GDM1 (cell line): Measurements from ENCODE around the gene SDK2.
"Not testable (repeated sequence)": the region's sequence is repeated elsewhere in the genome, so short reads cannot be mapped to it uniquely, and the experiment has no call there.

Experiments used
- DNase-seq: peaks from one replicate; lab custom pipeline; 2025; lab: John Stamatoyannopoulos, UW

SDK2 gene

GRCh38 chr17:73478334-73478733, 165.9 kb downstream of the SDK2 start:
- no peak for DNase-seq

GRCh38 chr17:73476890-73477350, 167.3 kb downstream of the SDK2 start:
- DNase-seq, result no peak

GRCh38 chr17:73474370-73474988, 169.8 kb downstream of the SDK2 start:
- no peak for DNase-seq

GRCh38 chr17:73472715-73473114, 171.5 kb downstream of the SDK2 start:
- DNase-seq, result not testable (repeated sequence)

- DNase-seq, result no peak
These were observed 172.3 kb downstream of the SDK2 start for GRCh38 chr17:73471924-73472323.

GRCh38 chr17:73470316-73470826, 173.9 kb downstream of the SDK2 start:
- DNase-seq, result no peak

GRCh38 chr17:73469311-73469710, 174.9 kb downstream of the SDK2 start:
- DNase-seq, result no peak

- no peak for DNase-seq
These were observed 176.0 kb downstream of the SDK2 start for GRCh38 chr17:73468221-73468620.

- DNase-seq, result no peak
These were observed 176.6 kb downstream of the SDK2 start for GRCh38 chr17:73467651-73468050.

GRCh38 chr17:73466704-73467433, 177.4 kb downstream of the SDK2 start:
- DNase-seq, result no peak

GRCh38 chr17:73465953-73466230, 178.4 kb downstream of the SDK2 start:
- DNase-seq, result no peak

GRCh38 chr17:73465130-73465952, 178.9 kb downstream of the SDK2 start:
- no peak for DNase-seq

- DNase-seq, result no peak
These were observed 179.8 kb downstream of the SDK2 start for GRCh38 chr17:73464447-73464846.

GRCh38 chr17:73463821-73464220, 180.4 kb downstream of the SDK2 start:
- no peak for DNase-seq

GRCh38 chr17:73462823-73463222, 181.4 kb downstream of the SDK2 start:
- no peak for DNase-seq

- no peak for DNase-seq
These were observed 184.3 kb downstream of the SDK2 start for GRCh38 chr17:73459980-73460379.

GRCh38 chr17:73455767-73456166, 188.5 kb downstream of the SDK2 start:
- DNase-seq, result no peak

- no peak for DNase-seq
These were observed 189.1 kb downstream of the SDK2 start for GRCh38 chr17:73455050-73455687.

GRCh38 chr17:73453494-73453893, 190.8 kb downstream of the SDK2 start:
- DNase-seq, result not testable (repeated sequence)

- DNase-seq, result no peak
These were observed 191.2 kb downstream of the SDK2 start for GRCh38 chr17:73453090-73453489.

- DNase-seq, result no peak
These were observed 192.2 kb downstream of the SDK2 start for GRCh38 chr17:73452009-73452408.

- DNase-seq, result no peak
These were observed 196.9 kb downstream of the SDK2 start for GRCh38 chr17:73447319-73447718.
